RWPE1 (cell line): ENCODE results near the gene FRMD8.
A peak's percentile ranks its signal among the peaks of the same experiment; 100 is the strongest.

Experiments
- CTCF ChIA-PET: fragments of 350-600 bp; sonication (Branson Sonifier 250); formaldehyde crosslinking; extraction: SDS; loops from one replicate; lab custom pipeline; 2021; lab: Yijun Ruan, JAX
- POLR2A ChIA-PET: fragments of 400-600 bp; formaldehyde crosslinking; extraction: SDS; loops from one replicate; lab custom pipeline; 2020; ENCODE audit warnings: antibody characterized with exemption; ENCODE audit not compliant: low non-redundant PET; lab: Yijun Ruan, JAX
- DNase-seq: peaks from one replicate; pipeline ENCODE4 v3.0.0; 2012; ENCODE audit warnings: low spot score
- H3K27ac ChIP-seq: fragments of 450-650 bp; 2 replicates; pipeline ENCODE4 v1.5.1; 2017
- TF ChIP-seq, protein P1 (sequence below): fragments of 450-650 bp; conservative IDR thresholded peaks from 2 replicates; pipeline ENCODE4 v1.5.1; 2017; ENCODE audit warnings: low read depth, mild to moderate bottlenecking

The FRMD8 gene

DNA sequence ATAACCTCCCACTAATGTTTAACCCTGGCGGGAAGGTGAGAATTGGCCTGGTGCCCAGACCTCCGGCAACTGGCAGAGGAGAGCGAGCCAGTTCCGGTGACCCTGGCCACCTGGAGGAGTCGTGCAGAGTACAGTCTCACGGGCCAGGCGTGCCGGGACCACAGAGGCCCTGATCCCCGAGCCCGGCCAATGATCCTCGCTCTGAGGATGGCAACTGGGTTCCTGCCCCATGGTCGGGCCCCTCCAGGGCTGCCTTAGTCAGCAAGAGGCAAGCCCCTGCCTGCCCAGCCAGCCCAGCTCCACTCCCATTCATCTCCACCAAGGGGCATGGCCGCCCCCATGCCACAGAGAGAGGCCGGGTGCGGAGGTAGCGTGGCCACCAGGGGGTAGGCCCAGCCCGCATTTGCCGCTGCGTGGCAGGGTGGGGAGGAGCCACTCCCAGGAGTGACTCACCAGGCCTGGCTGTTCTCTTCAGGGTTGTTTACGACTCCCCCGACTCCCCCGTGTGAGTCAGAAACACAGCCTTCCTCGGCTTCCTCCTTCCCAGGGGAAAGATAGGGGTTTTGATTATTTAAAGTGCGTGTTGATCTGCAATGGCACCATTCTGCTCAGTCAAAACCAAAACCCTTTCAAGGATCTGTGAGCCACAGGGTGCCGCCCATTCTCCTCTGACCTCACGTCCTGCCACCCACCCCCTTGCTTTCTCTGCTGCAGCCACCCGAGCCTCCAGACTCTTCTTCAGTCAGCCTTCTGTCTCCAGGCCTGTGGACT is 4.2 kb upstream of the FRMD8 start, which contains the start of gene SLC25A45:
Gene SLC25A45 (minus strand): TSS at position 614 of the 771 bp plus-strand sequence. CDS start 695 bp downstream, outside the sequence.
- H3K27ac ChIP-seq = peak within 1 kb of the TSS; percentile 100
- ChIA-PET CTCF (interaction anchor here (0.6 to 2.4 kb wide), 4 partner anchors 34 to 376 kb away, joined by 3 to 9 read pairs (median 4); no protein-coding TSS in a partner anchor), POLR2A (interaction anchor here (0.5 to 1.2 kb wide), 5 partner anchors 27 to 397 kb away, joined by 3 to 18 read pairs (median 4); partner anchors contain the start of genes FAU, MRPL49 and NEAT1)
- peak; percentile 94 for DNase-seq
- TF ChIP-seq, protein P1, sequence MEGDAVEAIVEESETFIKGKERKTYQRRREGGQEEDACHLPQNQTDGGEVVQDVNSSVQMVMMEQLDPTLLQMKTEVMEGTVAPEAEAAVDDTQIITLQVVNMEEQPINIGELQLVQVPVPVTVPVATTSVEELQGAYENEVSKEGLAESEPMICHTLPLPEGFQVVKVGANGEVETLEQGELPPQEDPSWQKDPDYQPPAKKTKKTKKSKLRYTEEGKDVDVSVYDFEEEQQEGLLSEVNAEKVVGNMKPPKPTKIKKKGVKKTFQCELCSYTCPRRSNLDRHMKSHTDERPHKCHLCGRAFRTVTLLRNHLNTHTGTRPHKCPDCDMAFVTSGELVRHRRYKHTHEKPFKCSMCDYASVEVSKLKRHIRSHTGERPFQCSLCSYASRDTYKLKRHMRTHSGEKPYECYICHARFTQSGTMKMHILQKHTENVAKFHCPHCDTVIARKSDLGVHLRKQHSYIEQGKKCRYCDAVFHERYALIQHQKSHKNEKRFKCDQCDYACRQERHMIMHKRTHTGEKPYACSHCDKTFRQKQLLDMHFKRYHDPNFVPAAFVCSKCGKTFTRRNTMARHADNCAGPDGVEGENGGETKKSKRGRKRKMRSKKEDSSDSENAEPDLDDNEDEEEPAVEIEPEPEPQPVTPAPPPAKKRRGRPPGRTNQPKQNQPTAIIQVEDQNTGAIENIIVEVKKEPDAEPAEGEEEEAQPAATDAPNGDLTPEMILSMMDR = peak; percentile 78

DNA sequence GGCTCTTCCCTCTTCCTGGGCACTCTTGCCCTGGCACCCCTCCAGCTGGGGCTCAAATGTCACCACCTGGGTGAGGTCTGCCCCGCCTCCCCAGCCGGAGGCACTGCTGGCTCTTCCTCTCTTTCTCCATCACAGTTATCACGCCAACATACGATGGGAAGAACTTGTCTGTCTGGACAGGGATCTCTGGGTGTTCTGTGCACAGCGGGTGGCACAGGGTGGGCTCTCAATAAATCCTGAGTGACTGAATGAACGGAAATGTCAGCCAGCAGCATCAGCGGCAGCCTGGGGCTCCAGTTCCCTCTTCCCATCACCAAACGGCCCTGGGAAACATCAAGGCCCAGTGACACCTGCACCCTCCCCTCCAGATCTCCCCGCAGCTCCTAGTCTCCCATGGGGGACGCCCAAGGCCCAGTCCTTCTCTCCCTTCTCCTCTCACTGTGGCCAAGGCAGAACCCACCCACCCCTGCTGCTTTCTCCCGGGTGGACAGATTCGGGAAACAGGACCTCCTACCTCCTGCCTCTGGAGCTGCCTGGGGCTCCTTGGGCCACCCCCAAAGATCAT is 3.6 kb upstream of the FRMD8 start:
- TF ChIP-seq, protein P1 = no peak
- ChIA-PET CTCF (interaction anchor here (0.6 to 2.4 kb wide), 3 partner anchors 34 to 376 kb away, joined by 3 to 9 read pairs (median 4); no protein-coding TSS in a partner anchor), POLR2A (interaction anchor here (0.6 kb wide), 1 partner anchor 27 kb away, joined by 3 read pairs; no protein-coding TSS in a partner anchor)
- peak; percentile 63 for DNase-seq
- peak overlapping the region; percentile 100 for H3K27ac ChIP-seq

DNA sequence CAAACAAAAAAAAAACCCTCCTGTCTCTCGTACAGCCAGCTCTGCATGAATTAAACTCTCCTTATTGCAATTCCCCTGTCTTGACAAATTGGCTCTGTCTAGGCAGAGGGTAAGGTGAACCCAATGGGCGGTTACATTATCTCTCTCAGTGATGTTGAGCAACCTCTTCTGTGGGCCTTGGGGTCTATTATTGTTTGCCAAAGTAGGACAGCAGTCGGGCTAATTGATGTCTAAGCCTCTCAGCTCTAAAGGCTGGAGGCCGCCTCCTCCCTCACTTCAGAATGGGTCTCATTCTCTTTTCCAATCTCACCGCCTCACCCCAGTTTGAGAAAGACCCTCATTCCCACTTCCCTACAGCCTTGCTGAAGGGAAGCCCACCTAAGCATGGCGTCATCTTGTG is 2.7 kb upstream of the FRMD8 start:
- TF ChIP-seq, protein P1 = no peak
- H3K27ac ChIP-seq = peak overlapping the region; percentile 100
- DNase-seq = no peak
- ChIA-PET POLR2A (no interaction called here), CTCF (interaction anchor here (2.4 kb wide), 1 partner anchor 33 kb away, joined by 9 read pairs; no protein-coding TSS in a partner anchor)

DNA sequence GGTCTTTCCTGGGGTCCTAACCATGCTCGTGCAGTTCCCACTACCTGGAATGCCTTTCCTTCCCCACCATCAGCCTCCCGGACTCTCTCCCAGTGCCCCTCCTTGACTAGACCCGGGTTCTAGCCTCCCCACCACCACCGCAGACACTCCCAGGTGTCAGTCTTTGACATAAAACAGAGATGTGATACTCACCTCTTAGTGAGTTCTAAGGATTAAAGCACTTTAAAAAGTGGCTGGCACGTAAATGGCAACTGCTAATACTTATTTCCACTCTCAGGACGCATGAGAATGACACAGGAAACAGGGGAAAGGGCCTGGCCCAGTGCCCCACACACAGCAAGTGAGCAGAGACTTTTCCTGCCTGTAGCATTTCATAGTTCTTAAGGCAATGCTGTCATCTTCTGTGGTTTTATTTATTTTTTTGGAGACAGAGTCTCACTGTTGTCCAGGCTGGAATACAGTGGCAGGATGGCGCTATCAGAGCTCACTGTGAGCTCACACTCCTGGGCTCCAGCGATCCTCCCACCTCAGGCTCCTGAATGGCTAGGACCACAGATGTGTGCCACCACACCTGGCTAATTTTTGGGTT is 2.0 kb upstream of the FRMD8 start:
- CTCF ChIA-PET = no interaction called here
- no peak for DNase-seq
- peak overlapping the region; percentile 100 for H3K27ac ChIP-seq
- POLR2A ChIA-PET = no interaction called here
- TF ChIP-seq, protein P1 = no peak

DNA sequence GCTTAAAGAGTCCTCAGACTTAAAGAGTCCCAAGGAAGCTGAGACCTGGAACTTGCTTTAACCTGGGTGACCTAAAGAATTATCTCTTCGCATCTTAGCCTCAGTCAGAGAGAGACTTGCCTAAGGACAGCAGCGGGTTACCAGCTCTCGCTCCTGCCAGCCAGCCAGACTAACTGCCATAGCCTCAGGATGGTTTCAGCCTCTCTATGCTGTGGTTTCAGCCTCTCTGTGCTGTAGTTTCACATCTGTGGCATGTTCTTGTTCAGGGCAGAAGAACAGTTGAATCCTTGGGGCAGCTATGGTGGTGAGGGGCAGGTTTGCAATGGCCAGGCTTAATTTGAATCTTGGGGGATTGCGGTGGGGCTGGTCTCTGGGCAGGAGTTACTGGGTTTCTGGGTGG is 2.3 kb downstream of the FRMD8 start:
- POLR2A ChIA-PET = no interaction called here
- peak overlapping the region; percentile 100 for H3K27ac ChIP-seq
- DNase-seq = no peak
- TF ChIP-seq, protein P1 = no peak
- CTCF ChIA-PET = interaction anchor here (0.6 to 0.9 kb wide), 3 partner anchors 27 to 31 kb away, joined by 3 to 5 read pairs (median 3); no protein-coding TSS in a partner anchor
